NT2/D1 (cell line): ENCODE data around the gene WFIKKN1.

ENCODE experiments used
- SUZ12 ChIP-seq: IDR thresholded peaks from 2 replicates; pipeline ENCODE4 v1.6.1; 2011; ENCODE audit not compliant: insufficient read length, insufficient read depth; ENCODE audit errors: extremely low read depth
- YY1 ChIP-seq: IDR thresholded peaks from 2 replicates; pipeline ENCODE4 v1.6.1; 2011; ENCODE audit not compliant: insufficient read length, insufficient read depth

- TF ChIP-seq SUZ12 (no peak), YY1 (no peak)
Measured at GRCh38 chr16:671353-672131, 40.8 kb downstream of the WFIKKN1 start.
